Suprapubic skin (tissue), 3 donors: ENCODE measurements around the gene PCMTD2.
"Not testable (repeated sequence)": the region's sequence is repeated elsewhere in the genome, so short reads cannot be mapped to it uniquely, and the experiment has no call there.

Experiments
- CTCF ChIP-seq, 2 donors: fragments of 200-600 bp in 1 of 2; fragments of 450-650 bp in 1 of 2; sonication (generic) in 1 of 2; IDR thresholded peaks; one replicate each; pipeline ENCODE4 v1.5.1; 2016 to 2019; ENCODE audit warnings: antibody characterized with exemption in 2 of 2, mild to moderate bottlenecking in 1 of 2, moderate library complexity in 1 of 2
- EP300 ChIP-seq: sonication (generic); formaldehyde crosslinking; IDR thresholded peaks from one replicate; pipeline ENCODE4 v1.6.1; 2017; ENCODE audit warnings: antibody characterized with exemption
- POLR2A ChIP-seq, 2 donors: fragments of 450-650 bp; IDR thresholded peaks; one replicate each; pipeline ENCODE4 v1.6.1; 2017; ENCODE audit warnings: antibody characterized with exemption in 2 of 2, mild to moderate bottlenecking in 2 of 2, moderate library complexity in 2 of 2

GRCh38 chr20:64287264-64287590, 31.7 kb downstream of the PCMTD2 start:
- TF ChIP-seq CTCF (IDR thresholded peaks at IDR 0.05); EP300; POLR2A (IDR thresholded peaks at IDR 0.05): not testable (repeated sequence)
